ENCODE measurements around the gene GAL3ST2.
"Not testable (repeated sequence)": the region's sequence is repeated elsewhere in the genome, so short reads cannot be mapped to it uniquely, and the experiment has no call there.

GAL3ST2 gene

DNA sequence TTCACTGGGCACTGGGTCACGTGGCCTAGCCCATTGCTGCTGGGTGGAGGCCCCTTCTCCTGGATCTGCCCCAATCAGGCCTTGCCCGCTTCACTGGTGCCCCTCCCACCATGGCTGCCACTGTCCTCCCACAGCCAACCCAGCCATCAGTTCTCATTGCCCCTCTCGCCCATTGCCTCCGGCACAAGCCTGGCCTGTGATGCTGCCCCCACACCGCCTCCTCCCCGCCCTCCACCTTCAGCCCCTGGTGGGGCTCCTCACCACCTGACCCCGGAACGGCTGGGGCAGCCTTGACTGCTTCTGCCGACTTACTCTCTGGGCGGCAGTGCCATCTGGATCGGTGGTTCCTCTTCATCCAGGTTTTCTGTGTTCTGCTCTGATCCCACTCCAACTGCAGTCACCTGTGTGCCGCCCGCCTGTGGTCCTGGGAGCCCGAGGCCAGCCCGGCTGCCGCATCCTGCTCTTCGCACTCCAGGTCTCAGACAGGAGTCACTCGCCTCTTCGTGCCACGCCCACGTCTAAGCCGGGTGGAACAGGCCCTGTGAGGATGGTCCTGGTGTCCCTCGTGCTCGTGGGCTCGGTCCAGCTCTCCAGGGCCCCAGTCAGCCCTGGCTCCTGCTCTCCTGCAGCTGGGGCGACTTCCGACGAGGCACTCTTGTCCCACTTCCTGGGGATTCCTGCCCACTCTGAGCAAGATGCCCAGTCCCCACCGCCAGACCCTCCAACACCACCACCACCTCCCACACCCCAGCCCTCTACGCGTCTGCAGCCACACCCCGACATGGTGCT lies 28.0 kb upstream of the GAL3ST2 start:
- no peak for DNase-seq

DNA sequence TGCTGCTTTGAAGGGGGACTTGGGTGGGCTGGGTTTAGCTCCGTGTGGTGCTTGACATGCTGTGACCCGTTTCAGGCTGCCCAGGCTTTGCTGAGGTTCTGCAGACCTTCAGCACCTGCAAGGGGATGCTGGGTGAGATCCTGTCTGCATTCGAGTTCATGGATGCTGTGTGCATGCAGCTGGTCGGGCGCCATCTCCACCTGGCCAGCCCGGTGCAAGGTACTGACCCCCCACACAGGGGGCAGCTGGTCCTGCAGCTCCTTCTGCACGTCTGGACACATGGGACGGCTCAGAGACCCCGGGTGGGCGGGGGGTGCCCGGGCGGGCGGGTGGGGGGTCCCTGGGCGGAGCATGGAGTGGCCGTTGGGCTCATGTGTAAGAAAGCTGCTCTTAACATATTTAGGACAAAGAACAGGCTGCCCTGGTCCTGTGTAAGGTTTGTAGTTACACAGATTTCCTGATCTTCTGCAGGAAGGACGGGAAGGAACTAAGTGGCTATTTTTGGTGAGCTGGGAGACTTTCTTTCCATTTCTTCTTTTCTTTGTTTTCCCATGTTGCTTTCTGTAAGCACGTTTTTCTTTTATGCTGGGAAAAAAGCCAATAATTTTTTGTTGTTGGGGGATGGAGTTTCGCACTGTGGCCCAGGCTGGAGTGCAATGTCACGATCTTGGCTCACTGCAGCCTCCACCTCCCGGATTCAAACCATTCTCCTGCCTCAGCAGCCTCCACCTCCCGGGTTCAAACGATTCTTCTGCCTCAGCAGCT lies 26.4 kb upstream of the GAL3ST2 start:
- DNase-seq = no peak

DNA sequence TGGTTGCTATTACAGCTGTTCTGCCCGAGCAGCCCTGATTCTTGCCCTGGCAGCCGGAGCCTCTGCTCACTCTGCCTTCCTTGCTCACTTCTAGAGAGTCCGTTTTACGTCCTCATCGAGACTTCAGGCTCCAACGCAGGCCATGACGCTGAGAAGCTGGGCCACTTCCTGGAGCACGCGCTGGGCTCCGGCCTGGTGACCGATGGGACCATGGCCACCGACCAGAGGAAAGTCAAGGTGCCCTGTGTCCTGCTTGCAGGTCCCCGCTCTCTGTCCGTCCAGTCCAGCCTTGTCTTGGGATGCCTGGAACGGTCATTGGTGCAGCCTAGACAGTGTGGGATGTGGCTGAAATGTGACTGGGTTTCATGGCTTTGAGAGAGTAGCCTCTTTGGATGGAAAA lies 25.5 kb upstream of the GAL3ST2 start:
- no peak for DNase-seq

DNA sequence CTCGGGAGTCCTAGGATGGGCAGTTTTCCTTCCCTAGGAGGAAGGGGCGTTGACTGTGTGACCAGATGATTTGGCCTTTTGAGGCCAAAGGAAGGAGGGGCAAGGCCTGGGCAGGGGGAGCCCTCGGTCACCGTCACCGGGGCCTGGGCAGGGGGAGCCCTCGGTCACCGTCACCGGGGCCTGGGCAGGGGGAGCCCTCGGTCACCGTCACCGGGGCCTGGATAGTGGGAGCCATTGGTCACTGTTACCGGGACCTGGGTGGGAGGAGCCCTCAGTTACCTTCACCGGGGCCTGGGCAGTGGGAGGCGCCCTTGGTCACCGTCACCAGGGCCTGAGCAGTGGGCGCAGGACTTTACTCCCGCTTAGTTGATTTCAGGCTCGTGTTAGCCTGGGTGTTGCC lies 24.8 kb upstream of the GAL3ST2 start:
- DNase-seq = no peak

DNA sequence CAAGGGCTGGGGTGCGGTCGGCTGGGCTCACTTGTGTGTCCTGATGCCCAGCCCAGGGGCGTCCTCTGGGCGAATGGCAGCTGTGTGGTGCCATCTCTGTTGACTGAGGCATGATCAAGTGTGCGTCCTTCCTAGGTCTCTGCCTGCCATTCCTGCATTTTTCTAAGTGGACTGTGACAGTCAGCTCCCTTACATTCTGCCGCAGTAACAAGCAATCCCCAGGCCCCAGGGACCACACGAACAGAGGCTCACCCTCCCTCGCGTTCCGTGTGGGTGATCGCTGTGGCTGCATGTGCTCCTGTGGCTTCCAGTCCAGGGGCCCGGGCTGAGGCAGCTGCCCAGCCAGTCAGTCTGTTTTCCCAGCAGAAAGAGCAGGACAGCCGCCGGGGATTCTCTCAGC lies 24.4 kb upstream of the GAL3ST2 start:
- DNase-seq = no peak

DNA sequence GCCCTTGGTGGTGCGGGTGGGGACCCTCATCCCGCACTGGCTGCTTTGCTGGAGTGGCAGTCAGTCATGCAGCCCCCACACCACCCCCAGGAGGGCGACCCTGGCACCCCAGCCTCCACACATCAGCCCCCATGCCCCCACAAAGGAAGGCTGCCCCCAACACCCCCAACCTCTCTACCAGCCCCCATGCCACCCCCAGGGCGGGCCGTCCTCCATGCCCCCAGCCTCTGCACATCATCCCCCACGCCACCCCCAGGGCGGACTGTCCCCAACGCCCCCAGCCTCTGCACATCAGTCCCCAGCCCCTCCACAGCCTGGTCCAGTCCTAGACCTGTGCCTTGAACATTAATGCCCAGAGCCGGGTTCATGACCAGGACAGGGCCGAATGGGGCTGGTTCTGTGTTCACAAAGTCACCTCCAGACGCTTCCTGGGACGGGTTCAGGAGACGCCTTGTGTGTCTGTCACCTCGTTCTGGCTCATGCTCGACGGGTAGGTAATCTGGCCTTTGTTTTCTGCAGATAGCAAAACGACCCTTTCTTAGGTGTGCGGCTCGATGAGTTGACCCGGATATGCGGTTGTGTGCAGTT lies 23.8 kb upstream of the GAL3ST2 start:
- DNase-seq = no peak

DNA sequence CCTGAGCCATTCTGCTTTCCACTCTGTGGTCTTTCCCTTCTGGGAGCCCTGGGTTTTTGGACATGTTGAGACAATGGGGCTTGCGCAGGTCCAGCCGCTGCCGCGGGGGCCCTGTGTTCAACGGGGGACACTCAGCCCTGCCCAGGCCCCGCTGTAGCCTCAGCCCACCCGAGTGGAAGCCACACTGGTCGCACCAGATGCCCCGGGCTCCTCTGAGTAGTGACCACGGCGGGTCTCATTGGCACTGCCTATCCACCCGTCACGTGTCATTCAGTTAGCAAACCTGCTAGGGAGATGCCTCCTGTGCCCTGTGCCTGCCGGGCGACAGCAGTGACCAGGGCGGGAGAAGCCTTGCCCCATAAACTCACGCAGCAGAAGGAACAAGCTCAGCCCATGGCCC lies 23.1 kb upstream of the GAL3ST2 start:
- DNase-seq = no peak

DNA sequence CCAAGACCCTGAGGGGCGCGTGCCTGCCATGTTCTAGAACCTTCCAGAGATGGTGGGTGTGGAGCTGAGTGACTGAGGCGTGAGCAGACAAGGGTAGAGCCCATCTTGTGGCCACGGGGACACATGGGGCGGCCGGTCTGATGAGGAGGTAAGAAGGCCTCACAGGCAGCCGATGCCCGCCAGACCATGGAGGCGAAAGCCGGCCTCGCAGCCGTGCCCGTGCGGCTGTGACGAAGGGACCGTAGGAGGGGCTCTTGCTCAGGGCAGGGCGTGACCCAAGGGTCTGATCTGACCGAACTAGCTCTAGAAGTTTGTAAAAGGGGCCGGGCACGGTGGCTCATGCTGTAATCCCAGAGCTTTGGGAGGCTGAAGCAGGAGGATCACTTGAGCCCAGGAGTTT lies 22.6 kb upstream of the GAL3ST2 start:
- no peak for DNase-seq

DNA sequence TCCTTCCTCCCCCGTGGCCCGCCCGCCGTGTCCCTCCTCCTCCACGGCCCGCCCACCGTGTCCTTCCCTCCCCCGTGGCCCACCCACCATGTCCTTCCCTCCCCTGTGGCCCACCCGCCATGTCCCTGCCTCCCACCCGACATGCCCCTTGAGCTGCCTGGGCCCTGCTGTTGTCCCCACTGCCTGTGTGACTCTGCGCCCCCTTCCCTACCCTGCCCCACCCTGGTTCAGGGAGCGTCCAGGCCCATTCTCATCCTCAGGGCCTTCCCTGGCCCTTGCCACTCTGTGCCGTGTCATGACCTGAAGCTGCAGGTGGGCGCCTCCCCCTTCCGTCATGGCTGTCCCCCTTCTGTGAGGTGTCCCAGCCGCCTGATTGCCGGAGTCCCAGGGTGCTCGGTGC lies 21.5 kb upstream of the GAL3ST2 start:
- no peak for DNase-seq

DNA sequence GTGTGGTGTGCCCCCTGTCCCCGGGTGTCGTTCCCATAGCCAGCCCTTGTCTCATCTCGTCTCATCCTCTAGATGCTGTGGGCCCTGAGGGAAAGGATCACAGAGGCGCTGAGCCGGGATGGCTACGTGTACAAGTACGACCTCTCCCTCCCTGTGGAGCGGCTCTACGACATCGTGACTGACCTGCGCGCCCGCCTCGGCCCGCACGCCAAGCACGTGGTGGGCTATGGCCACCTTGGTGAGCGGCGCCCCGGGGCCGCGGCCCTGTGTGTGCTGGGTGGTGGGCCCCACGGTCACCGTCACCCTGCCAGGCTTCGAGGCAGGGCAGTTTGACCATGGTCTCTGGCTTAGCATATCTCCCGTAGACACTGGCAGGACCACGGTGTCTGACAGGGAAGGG lies 20.8 kb upstream of the GAL3ST2 start:
- no peak for DNase-seq

DNA sequence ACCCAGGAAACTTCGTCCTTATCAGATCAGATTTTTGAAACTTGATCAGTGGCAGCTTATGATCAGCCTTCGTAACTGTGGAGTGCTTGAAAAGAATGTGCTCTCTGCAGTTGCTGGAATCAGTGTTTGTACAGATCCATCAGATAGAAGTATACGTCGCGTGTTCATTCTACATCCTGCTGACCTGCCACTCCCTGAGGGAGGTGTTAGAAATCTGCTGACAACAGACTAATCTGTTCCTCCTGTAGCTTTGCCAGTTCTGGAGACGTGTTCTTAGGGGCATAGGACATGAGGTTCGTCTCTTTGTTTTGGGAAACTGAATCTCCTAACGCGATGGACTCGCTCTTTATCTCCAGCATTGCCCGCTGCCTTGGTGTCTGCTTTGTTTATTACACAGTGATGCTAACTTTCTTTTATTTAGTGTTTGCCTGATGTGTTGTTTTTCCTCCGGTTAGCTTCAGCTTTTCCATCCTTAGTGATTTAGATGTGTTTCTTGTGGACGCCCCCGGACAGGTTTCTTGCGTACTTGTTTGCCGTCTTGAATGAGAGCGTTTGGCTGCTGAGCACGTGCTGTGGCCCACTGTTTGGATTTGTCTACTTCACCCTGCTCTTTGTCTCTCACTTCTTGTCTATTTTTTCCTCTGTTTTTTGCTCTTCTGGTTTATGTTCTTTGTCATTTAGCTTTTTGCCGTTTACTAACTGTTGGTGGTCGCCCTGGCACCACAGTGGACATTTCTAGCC lies 17.4 kb upstream of the GAL3ST2 start:
- DNase-seq = no peak

DNA sequence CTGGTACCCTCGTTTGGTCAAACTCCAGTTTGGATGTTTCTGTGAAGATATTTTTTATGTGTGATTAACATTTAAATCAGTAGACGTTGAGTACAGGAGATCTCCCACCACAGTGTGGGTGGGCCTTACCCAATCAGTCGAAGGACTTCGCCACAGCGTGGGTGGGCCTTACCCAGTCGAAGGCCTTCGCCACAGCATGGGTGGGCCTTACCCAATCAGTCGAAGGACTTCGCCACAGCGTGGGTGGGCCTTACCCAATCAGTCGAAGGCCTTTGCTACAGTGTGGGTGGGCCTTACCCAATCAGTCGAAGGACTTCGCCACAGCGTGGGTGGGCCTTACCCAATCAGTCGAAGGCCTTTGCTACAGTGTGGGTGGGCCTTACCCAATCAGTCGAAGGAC lies 16.7 kb upstream of the GAL3ST2 start:
- DNase-seq = not testable (repeated sequence)

DNA sequence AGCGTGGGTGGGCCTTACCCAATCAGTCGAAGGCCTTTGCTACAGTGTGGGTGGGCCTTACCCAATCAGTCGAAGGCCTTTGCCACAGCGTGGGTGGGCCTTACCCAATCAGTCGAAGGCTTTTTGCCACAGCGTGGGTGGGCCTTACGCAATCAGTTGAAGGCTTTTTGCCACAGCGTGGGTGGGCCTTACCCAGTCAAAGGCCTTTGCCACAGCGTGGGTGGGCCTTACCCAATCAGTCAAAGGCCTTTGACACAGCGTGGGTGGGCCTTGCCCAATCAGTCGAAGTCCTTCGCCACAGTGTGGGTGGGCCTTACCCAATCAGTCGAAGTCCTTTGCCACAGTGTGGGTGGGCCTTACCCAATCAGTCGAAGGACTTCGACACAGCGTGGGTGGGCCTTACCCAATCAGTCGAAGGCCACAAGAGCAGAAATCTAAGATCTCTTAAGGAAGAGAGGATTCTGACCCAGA lies 16.3 kb upstream of the GAL3ST2 start:
- DNase-seq = no peak

DNA sequence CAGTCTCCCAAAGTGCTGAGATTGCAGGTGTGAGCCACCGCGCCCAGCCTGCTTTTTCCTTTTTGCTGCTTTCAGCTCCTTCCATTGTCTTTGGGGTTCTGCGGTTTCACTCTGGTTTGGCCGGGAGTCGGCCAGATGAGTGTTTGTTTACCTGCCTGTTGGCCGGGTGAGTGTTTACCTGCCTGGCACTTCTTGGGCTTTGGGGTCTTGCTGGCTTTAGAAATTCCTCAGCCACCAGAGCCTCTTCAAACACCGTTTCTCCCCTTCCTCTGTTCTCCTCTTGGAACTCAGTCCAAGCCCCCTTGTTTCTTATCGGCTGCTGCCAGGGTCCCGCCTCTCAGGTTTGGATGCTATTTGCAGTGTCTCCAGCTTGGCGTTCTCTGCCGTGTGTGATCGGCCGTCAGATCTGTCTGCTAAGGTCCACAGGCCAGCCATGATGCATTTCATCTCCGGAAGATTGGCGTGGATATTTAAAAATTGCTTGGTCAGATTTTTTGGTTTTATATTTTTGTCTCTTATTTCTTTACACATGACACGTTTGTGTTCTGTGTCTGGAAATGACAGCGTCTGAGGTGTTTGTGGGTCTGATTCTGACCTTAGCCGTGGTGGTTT lies 14.2 kb upstream of the GAL3ST2 start:
- DNase-seq = no peak

DNA sequence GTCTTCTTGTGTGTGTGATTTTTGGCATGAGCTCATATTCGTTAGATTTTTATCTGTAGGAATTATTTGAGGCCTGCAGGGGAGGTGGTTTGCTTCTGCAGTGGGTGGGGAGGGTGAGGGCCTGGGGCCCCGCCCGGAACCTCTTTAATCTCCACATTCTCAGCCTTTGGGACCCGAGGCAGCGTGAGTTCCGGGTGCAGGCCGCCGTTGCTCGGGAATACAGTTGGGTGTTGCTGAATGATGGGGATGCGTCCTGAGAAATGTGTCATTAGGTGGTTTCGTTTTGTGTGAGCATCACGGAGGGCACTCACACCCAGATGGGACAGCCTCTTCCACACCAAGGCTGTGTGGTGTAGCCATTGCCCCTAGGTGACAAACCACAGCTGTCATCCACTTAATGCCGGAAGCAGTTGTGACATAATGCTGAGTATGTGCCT lies 13.7 kb upstream of the GAL3ST2 start:
- no peak for DNase-seq

DNA sequence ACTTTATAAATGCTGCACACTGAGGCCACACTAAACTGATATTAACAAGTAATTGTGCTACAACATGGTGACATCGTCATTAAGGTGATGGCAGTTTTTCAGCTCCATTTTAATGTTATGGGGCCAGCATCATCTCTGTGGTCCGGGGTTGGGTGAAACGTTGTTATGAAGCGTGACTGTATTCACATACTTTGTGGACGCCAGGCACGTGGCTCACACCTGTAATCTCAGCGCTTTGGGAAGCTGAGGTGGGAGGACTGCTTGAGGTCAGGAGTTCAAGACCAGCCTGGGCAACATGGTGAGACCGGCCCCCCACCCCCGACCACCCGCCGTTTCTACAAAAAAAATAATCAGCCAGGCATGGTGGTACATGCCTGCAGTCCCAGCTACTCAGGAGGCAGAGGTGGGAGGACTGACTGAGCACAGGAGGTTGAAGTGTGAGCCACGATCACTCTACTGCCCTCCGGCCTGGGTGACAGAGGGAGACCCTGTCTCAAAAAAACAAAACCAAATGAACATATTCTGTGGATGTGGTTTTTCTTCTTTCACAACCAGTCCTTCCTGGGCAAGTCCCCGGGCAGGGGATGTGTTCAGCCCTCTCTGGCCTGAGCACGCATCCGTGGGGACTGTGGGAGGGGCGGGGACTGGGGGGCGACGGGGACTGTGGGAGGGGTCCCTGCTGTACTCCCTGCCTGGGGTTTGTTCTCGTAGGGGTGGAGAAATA lies 12.9 kb upstream of the GAL3ST2 start:
- DNase-seq = no peak

DNA sequence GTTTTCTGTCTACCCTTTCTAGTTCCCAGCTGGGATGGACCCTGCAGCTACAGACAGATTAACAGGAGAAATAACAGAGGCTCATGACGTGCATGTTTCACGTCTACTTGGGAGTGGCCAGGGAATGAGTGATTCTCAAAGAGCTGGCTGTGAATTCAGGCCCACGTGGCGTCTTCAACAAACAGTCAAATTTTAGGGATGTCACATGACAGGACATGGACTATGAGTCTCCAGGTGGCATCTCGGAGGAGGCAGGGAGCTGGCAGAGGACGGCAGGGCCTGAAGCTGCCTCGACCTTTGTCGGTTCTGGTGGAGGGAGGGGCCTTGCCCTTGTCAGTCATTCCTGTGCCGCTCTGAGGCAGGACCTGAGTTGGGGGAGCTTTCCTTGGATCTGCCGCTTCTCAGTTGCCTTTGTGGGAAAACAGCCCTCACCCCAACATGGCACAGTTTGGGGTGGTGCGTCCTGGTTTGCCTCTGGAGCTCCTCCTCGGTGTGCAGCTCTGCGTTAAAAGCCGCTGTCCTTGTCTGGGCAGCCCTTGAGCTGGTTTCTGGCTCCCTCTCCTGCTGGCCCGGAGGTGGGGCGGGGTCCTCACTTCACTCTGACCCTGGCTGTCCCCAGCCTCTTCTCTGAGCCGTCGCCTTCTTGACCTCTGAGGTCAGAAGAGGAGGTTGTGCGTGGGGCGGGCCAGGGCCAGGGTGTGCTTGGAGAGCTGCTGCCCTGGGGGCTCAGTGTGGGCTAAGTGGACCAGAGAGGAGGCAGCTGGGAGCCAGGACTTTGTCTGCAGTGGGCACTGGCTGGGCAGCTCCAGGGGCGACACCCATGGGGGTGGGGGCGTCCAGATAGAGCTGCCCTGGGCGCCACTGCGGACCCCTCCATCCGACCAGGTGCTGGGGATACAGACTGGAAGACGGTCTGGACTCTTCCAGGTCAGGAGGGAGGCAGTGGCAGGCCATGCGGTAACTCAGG lies 12.1 kb upstream of the GAL3ST2 start:
- DNase-seq = no peak

DNA sequence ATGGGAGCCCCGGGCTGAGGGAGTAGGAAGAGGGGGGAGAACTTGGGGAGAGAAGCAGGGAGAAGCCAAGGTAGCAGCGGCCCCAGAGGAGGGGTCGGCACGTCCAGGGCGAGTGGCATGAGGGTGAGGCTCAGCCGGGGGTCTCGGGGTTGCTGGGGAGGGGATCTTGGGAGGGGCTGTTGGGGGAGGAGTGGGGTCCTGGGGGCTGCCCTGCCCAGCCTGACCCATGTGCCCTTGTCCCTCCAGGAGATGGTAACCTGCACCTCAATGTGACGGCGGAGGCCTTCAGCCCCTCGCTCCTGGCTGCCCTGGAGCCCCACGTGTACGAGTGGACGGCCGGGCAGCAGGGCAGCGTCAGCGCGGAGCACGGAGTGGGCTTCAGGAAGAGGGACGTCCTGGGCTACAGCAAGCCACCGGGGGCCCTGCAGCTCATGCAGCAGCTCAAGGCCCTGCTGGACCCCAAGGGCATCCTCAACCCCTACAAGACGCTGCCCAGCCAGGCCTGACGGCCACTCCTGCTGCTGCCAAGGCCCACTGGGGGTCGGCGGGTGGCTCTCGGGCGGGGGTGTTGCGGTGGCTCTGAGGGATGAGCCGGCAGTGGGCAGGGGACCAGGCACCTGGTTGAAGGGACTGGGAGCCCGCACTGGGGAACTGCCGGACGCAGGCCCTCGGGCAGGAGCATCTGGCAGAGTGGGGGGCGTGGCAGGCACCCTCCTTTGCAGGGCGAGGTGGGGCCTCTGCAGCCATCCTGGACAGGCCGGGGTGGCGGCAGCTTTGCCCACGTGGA lies 9.0 kb upstream of the GAL3ST2 start:
- no peak for DNase-seq

DNA sequence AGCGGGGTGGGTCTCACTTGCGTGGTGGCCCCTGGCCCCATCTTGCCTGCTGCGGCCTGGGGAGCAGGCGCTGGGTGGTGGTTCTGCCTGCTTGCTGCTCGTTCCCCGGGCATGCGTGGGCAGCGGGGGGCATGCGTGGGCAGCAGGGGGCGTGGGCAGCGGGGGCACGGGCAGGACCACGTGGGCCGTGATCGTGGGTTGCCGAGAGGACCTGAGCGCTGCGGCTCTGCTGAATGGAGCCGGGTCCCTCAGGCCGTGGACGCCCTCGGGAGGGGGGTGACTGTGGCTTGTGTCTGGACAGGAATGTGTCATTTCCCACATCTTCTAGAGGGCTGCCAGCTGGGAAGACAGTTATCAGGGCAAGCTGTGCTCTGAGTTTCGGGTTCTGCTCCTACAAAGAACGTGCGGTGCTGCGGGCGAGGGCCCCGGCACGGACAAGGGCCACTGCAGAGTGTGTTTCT lies 8.3 kb upstream of the GAL3ST2 start:
- DNase-seq = no peak

DNA sequence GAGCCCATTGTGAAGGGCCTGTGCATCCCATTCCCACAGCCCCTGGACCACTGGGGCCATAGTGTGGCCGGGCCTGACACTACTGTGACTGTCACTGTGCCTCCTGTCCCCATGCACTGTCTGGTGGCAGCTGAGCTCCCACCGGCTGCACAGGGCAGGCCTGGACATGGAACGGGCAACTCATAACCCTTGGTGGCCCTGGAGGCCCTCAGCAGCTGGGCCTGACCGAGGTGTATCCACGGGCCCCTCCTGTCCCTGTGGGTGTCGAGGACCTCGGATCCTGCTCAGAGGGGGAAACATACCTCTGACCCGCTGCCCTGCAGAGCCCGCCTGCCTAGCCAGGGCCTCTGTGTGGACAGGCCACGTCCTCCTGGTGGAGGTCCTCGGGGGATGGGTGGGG lies 7.8 kb upstream of the GAL3ST2 start:
- DNase-seq = no peak
